ENCODE results near the gene ZNF207.

- no peak for TF ChIP-seq CTCF (IDR thresholded peaks at IDR 0.05; ENCODE audit: low read length)
- TF ChIP-seq EZH2 (optimal IDR thresholded peaks at IDR 0.05; ENCODE audit: low read depth, low read length) = no peak
- no peak for TF ChIP-seq EZH2phosphoT487 (IDR thresholded peaks at IDR 0.05; ENCODE audit: low read length)
These were observed 49.0 kb downstream of the ZNF207 start for GRCh38 chr17:32398946-32399345.

All from MM.1S (cell line).